GM19372 (cell line): ENCODE measurements around the gene ISL1.

Source experiments
- ATAC-seq: cut with Tn5 transposase; IDR thresholded peaks from one replicate; pipeline ENCODE4 v1.9.1; 2021; ENCODE audit warnings: mild to moderate bottlenecking, low read depth, moderate library complexity; ENCODE audit not compliant: unreplicated experiment

The ISL1 gene

GRCh38 chr5:51386916-51387883, 4.0 kb downstream of the ISL1 start:
- no peak for ATAC-seq

- ATAC-seq, result no peak
Measured at GRCh38 chr5:51387884-51388275, 4.6 kb downstream of the ISL1 start.

GRCh38 chr5:51388488-51389287, 5.4 kb downstream of the ISL1 start:
- ATAC-seq, result no peak

GRCh38 chr5:51389288-51389576, 6.0 kb downstream of the ISL1 start:
- ATAC-seq, result no peak

- ATAC-seq, result no peak
Measured at GRCh38 chr5:51389577-51390463, 6.6 kb downstream of the ISL1 start.

GRCh38 chr5:51391175-51391574, 7.9 kb downstream of the ISL1 start:
- no peak for ATAC-seq

- no peak for ATAC-seq
Measured at GRCh38 chr5:51392689-51393199, 9.5 kb downstream of the ISL1 start.

- ATAC-seq, result no peak
Measured at GRCh38 chr5:51394609-51395008, 11.4 kb downstream of the ISL1 start.

GRCh38 chr5:51395245-51395644, 12.0 kb downstream of the ISL1 start:
- ATAC-seq, result no peak

GRCh38 chr5:51395666-51396356, 12.6 kb downstream of the ISL1 start:
- no peak for ATAC-seq

- ATAC-seq, result no peak
Measured at GRCh38 chr5:51396797-51397196, 13.5 kb downstream of the ISL1 start.

- no peak for ATAC-seq
Measured at GRCh38 chr5:51397996-51398395, 14.7 kb downstream of the ISL1 start.

- ATAC-seq, result no peak
Measured at GRCh38 chr5:51398875-51399642, 15.8 kb downstream of the ISL1 start.

GRCh38 chr5:51399643-51400006, 16.4 kb downstream of the ISL1 start:
- ATAC-seq, result no peak

- ATAC-seq, result no peak
Measured at GRCh38 chr5:51404255-51404654, 21.0 kb downstream of the ISL1 start.

- no peak for ATAC-seq
Measured at GRCh38 chr5:51411921-51412325, 28.7 kb downstream of the ISL1 start.

- no peak for ATAC-seq
Measured at GRCh38 chr5:51414516-51414915, 31.3 kb downstream of the ISL1 start.

GRCh38 chr5:51416149-51416548, 32.9 kb downstream of the ISL1 start:
- ATAC-seq, result no peak

GRCh38 chr5:51433052-51433710, 49.9 kb downstream of the ISL1 start:
- ATAC-seq, result no peak
